LNCaP clone FGC (cell line): ENCODE results near the gene CD7.
"Not testable (repeated sequence)": the region's sequence is repeated elsewhere in the genome, so short reads cannot be mapped to it uniquely, and the experiment has no call there.

Experiments used
- DNase-seq: peaks from one replicate; pipeline ENCODE4 v3.0.0-alpha.2; 2011; ENCODE audit warnings: low read depth
- H3K4me3 ChIP-seq: 2 replicates; pipeline ENCODE4 v1.5.1; 2011; ENCODE audit warnings: mild to moderate bottlenecking, low read depth, low read length, control low read depth
- TF ChIP-seq, protein P1 (sequence below): IDR thresholded peaks from 2 replicates; pipeline ENCODE4 v1.5.1; 2012; ENCODE audit warnings: mild to moderate bottlenecking; ENCODE audit not compliant: control insufficient read depth, insufficient read depth; ENCODE audit errors: extremely low read depth

Gene CD7

DNA sequence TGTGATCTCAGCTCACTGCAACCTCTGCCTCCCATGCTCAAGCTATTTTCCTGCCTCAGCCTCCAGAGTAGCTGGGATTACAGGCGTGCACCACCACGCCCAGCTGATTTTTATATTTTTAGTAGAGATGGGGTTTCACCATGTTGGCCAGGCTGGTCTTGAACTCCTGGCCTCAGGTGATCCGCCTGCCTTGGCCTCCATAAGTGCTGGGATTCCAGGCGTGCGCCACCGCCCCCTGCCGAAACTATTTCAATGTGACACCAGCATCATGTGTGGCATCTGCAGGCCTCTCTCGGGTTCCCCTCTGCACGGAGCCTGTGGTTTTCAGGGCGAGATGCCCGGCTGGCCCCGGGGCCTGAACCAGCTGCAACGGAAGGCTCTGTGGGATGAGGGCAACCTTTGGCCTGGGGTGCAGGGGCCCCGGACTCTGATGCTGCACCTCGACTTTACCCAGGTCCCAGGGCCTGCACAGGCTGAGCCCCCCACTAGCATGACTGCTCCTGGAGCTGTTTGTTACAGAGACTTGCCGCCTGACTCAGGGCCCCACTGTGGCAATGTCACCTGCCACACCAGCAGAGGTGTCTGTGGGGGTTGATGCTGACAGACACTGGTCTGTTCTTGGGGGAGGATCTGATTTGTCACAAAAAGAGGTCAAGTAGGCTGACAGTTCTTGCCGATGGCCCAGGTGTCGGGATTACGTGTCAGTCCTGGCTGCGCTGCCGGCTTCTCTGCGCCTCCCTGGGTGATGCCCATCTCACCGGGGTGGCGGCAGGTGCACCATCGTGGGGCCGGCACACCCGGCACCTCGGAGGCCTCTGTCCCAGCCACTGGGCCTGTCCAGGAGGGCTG, 33.0 kb upstream of the CD7 start:
- H3K4me3 ChIP-seq = no peak overlapping the region
- no peak for DNase-seq
- TF ChIP-seq, protein P1, sequence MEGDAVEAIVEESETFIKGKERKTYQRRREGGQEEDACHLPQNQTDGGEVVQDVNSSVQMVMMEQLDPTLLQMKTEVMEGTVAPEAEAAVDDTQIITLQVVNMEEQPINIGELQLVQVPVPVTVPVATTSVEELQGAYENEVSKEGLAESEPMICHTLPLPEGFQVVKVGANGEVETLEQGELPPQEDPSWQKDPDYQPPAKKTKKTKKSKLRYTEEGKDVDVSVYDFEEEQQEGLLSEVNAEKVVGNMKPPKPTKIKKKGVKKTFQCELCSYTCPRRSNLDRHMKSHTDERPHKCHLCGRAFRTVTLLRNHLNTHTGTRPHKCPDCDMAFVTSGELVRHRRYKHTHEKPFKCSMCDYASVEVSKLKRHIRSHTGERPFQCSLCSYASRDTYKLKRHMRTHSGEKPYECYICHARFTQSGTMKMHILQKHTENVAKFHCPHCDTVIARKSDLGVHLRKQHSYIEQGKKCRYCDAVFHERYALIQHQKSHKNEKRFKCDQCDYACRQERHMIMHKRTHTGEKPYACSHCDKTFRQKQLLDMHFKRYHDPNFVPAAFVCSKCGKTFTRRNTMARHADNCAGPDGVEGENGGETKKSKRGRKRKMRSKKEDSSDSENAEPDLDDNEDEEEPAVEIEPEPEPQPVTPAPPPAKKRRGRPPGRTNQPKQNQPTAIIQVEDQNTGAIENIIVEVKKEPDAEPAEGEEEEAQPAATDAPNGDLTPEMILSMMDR = no peak

DNA sequence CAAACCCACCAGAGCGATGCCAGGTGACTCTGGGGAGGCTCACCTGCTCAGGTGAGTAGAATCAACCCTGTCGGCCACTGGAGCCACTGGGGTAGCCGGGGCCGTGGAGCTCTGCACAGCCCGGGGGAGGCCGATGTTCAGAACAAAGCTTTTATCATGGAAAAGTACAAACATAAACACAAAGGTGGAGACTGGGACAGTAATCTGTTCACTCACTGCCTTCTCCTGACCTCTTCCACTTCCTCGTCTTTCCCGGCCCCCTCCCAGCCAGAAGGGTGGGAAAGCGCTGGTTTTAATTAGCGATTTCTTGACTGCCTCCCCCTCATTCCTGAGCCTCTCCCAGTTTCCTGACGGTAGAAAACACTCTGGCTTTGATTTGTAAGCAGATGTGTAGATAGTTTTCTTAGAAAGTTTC, 31.9 kb upstream of the CD7 start:
- no peak overlapping the region for H3K4me3 ChIP-seq
- DNase-seq = no peak
- TF ChIP-seq, protein P1 = no peak

DNA sequence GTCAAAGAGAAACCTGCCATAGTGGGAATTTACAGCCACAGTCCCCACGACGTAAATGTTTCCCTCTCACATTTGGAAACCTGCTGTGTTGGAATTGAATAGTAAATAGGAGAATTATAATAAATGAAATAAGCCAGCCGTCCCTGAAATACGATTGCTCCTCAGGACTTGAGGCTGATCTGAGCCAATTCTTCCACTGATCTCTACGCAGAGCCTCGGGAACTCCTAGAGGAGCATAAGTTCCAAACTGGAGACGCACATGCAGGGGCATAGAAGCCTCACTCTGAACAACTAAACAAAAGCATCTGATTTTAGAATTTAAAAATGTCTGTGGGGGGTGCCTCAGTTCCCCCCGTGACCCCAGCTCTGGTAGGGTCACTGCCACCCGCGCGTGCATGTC, 31.5 kb upstream of the CD7 start:
- H3K4me3 ChIP-seq = no peak overlapping the region
- no peak for DNase-seq
- TF ChIP-seq, protein P1 = no peak

DNA sequence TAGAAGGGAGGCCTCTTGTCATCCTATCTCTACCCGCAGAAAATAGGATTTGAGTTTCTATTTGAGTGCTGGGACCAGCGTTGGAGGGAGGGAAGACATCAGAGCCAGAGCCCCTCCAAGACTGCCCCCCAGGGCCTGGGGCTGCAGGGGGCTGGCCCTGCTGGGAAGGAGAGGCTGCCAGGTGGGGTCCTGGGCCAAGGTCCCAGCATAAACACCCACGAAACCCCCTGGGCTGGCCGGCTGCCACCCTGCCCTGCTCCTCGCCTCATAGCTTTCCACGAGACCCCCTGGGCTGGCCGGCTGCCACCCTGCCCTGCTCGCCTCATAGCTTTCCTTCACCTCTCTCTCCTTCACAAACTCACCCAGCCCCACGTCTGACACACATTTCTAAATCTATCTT, 31.0 kb upstream of the CD7 start:
- DNase-seq = no peak
- TF ChIP-seq, protein P1 = no peak
- no peak overlapping the region for H3K4me3 ChIP-seq

- not testable (repeated sequence) for H3K4me3 ChIP-seq, DNase-seq
These were observed 30.6 kb upstream of the CD7 start for GRCh38 chr17:82347994-82348393.

GRCh38 chr17:82346342-82347300, 29.2 kb upstream of the CD7 start:
- TF ChIP-seq, protein P1 = no peak
- DNase-seq = no peak
- no peak overlapping the region for H3K4me3 ChIP-seq
